BE2C (cell line): Measurements from ENCODE around the gene ADIRF.

Experiments used
- DNase-seq: peaks from one replicate; pipeline ENCODE4 v3.0.0-alpha.2; 2020
- H3K27me3 ChIP-seq: fragments of 250-450 bp; sonication (Bioruptor Pico); 2 replicates; pipeline ENCODE4 v1.5.1; 2020; ENCODE audit warnings: mild to moderate bottlenecking
- H3K36me3 ChIP-seq: fragments of 250-450 bp; sonication (Bioruptor Pico); 2 replicates; pipeline ENCODE4 v1.5.1; 2020; ENCODE audit warnings: mild to moderate bottlenecking
- H3K4me1 ChIP-seq: fragments of 250-450 bp; sonication (Bioruptor Pico); 2 replicates; pipeline ENCODE4 v1.5.1; 2020
- H3K4me3 ChIP-seq: 2 replicates; pipeline ENCODE4 v1.5.1; 2011; ENCODE audit warnings: low read depth, low read length
- H3K9me3 ChIP-seq: fragments of 250-450 bp; sonication (Bioruptor Pico); 2 replicates; pipeline ENCODE4 v1.5.1; 2020
- CTCF ChIP-seq: IDR thresholded peaks from 2 replicates; pipeline ENCODE4 v1.5.1; 2012; ENCODE audit warnings: mild to moderate bottlenecking, low read depth, low read length

ADIRF gene

GRCh38 chr10:86964061-86964846 is 4.0 kb upstream of the ADIRF start:
- no peaks in the 10 kb centered on the region for H3K9me3 ChIP-seq
- H3K36me3 ChIP-seq: no peaks in the 10 kb centered on the region
- peak; percentile 40 for DNase-seq
- H3K4me1 ChIP-seq: peaks cover 12% of the 10 kb centered on the region
- no peak for TF ChIP-seq CTCF
- H3K27me3 ChIP-seq: no peaks in the 10 kb centered on the region
- no peak overlapping the region for H3K4me3 ChIP-seq

- no peak for TF ChIP-seq CTCF
- peaks cover 12% of the 10 kb centered on the region for H3K4me1 ChIP-seq
Measured at GRCh38 chr10:86964847-86965190, 3.5 kb upstream of the ADIRF start.

GRCh38 chr10:86965986-86966654 is 2.2 kb upstream of the ADIRF start:
- Histone ChIP-seq H3K4me3 (no peak overlapping the region), H3K27me3 (no peaks in the 10 kb centered on the region), H3K9me3 (no peaks in the 10 kb centered on the region), H3K4me1 (peaks cover 12% of the 10 kb centered on the region), H3K36me3 (no peaks in the 10 kb centered on the region)
- DNase-seq: no peak
- no peak for TF ChIP-seq CTCF

More at GRCh38 chr10:86964847-86965190, 3.5 kb upstream of the ADIRF start:
- Histone ChIP-seq H3K36me3 (no peaks in the 10 kb centered on the region), H3K27me3 (no peaks in the 10 kb centered on the region), H3K9me3 (no peaks in the 10 kb centered on the region), H3K4me3 (no peak overlapping the region)
- DNase-seq: no peak

GRCh38 chr10:86967481-86967941 is 771 bp upstream of the ADIRF start:
- no peaks in the 10 kb centered on the region for H3K36me3 ChIP-seq
- no peaks in the 10 kb centered on the region for H3K27me3 ChIP-seq
- DNase-seq: no peak
- no peak overlapping the region for H3K4me3 ChIP-seq
- H3K4me1 ChIP-seq: peaks cover 12% of the 10 kb centered on the region
- H3K9me3 ChIP-seq: no peaks in the 10 kb centered on the region
- no peak for TF ChIP-seq CTCF

- Histone ChIP-seq H3K4me1 (peaks cover 12% of the 10 kb centered on the region), H3K9me3 (no peaks in the 10 kb centered on the region), H3K27me3 (no peaks in the 10 kb centered on the region), H3K4me3 (no peak overlapping the region), H3K36me3 (no peaks in the 10 kb centered on the region)
- no peak for TF ChIP-seq CTCF
- no peak for DNase-seq
Measured at GRCh38 chr10:86968994-86969355, 693 bp downstream of the ADIRF start.
